HCT116 (cell line): Measurements from ENCODE around the gene SKI. TPM values are rescaled to one million over a fixed set of nuclear protein-coding genes. Genes with fewer than 3 reads are reported as not detected.

ENCODE experiments used
- ATAC-seq: fragments of 200-7000 bp; cut with Tn5 transposase; 2 replicates; pipeline ENCODE4 v1.9.1; 2020; ENCODE audit warnings: mild to moderate bottlenecking, moderate library complexity
- BruUV-seq: library from RNA; stranded (reverse); fragments of 400-500 nt; replicated peaks from 2 replicates; lab custom pipeline; 2021; lab: Mats Ljungman, UMichigan
- CTCF ChIA-PET: fragments of 300-600 bp; sonication (Branson Sonifier 250); formaldehyde crosslinking; loops from one replicate; lab custom pipeline; 2021; ENCODE audit warnings: antibody characterized with exemption; lab: Charles Lee
- POLR2A ChIA-PET: fragments of 300-600, 350-600 bp; sonication (Branson Sonifier 250); formaldehyde crosslinking; loops from one replicate; lab custom pipeline; 2021; ENCODE audit warnings: antibody characterized with exemption; lab: Charles Lee
- RAD21 ChIA-PET, 2 experiments: fragments of 300-600 bp; sonication (Branson Sonifier 250); formaldehyde crosslinking; loops; one replicate each; lab custom pipeline; 2023; ENCODE audit warnings: low total read pairs in 2 of 2; ENCODE audit not compliant: uncharacterized antibody in 2 of 2, unreplicated experiment in 2 of 2, low non-redundant PET in 1 of 2; lab: Charles Lee
- DNase-seq: peaks from one replicate; pipeline ENCODE4 v3.0.0-alpha.2; 2010; ENCODE audit warnings: low read depth, low spot score
- H2AFZ ChIP-seq: fragments of 200-600 bp; shearing (Covaris generic), sonication (generic); 2 replicates; pipeline ENCODE4 v1.6.1; 2017; ENCODE audit warnings: low read depth, mixed run types, mixed read lengths, antibody characterized with exemption, low read length; ENCODE audit not compliant: poor library complexity, severe bottlenecking
- H3K27ac ChIP-seq: 2 replicates; pipeline ENCODE4 v1.5.1; 2012; ENCODE audit warnings: low read depth, low read length
- H3K27me3 ChIP-seq: fragments of 200-600 bp; sonication (generic); 2 replicates; pipeline ENCODE4 v1.6.1; 2016; ENCODE audit warnings: mixed run types, low read length, mixed read lengths; ENCODE audit not compliant: insufficient read depth
- H3K36me3 ChIP-seq, 2 experiments: fragments of 200-500 bp in 1 of 2; fragments of 200-600 bp in 1 of 2; sonication (Bioruptor generic) in 1 of 2; sonication (generic) in 1 of 2; 2 replicates each; pipeline versions ENCODE4 v1.5.1 to v1.6.1; 2014 to 2016; ENCODE audit warnings: low read length in 2 of 2, inconsistent platforms in 1 of 2, mixed read lengths in 1 of 2, mixed run types in 1 of 2; ENCODE audit not compliant: insufficient read depth in 2 of 2, control insufficient read depth in 1 of 2
- H3K4me1 ChIP-seq, 2 experiments: fragments of 200-600 bp in 1 of 2; sonication (generic) in 1 of 2; 2 replicates each; pipeline versions ENCODE4 v1.5.1 to v1.6.1; 2012 to 2017; ENCODE audit warnings: low read length in 2 of 2, inconsistent platforms in 1 of 2, mild to moderate bottlenecking in 1 of 2, mixed read lengths in 1 of 2, mixed run types in 1 of 2, moderate library complexity in 1 of 2; ENCODE audit not compliant: insufficient read depth in 2 of 2, control insufficient read depth in 1 of 2
- H3K4me2 ChIP-seq: fragments of 200-600 bp; sonication (generic); 2 replicates; pipeline ENCODE4 v1.6.1; 2017; ENCODE audit warnings: mixed run types, low read length, mixed read lengths
- H3K4me3 ChIP-seq, 2 experiments: fragments of 200-600 bp in 1 of 2; sonication (generic) in 1 of 2; replicated peaks in 1 of 2; 2 replicates each; pipeline ENCODE4 v1.5.1; 2011 to 2016; ENCODE audit warnings: low read length in 2 of 2, control low read depth in 1 of 2, low read depth in 1 of 2, mild to moderate bottlenecking in 1 of 2, mixed read lengths in 1 of 2, mixed run types in 1 of 2
- H3K79me2 ChIP-seq: fragments of 200-600 bp; sonication (generic); 2 replicates; pipeline ENCODE4 v1.6.1; 2017; ENCODE audit warnings: mild to moderate bottlenecking, mixed run types, low read length, moderate library complexity, mixed read lengths; ENCODE audit not compliant: insufficient read depth
- H3K9ac ChIP-seq: fragments of 200-600 bp; sonication (generic); 2 replicates; pipeline ENCODE4 v1.6.1; 2016; ENCODE audit warnings: low read length, mixed read lengths
- H3K9me2 ChIP-seq: fragments of 200-600 bp; sonication (generic), shearing (Covaris generic); 2 replicates; pipeline ENCODE4 v1.6.1; 2017; ENCODE audit warnings: mixed run types, mild to moderate bottlenecking, moderate library complexity; ENCODE audit not compliant: insufficient read depth
- H3K9me3 ChIP-seq, 2 experiments: fragments of 200-500 bp in 1 of 2; fragments of 200-600 bp in 1 of 2; sonication (Bioruptor generic) in 1 of 2; sonication (generic) in 1 of 2; 2 replicates each; pipeline ENCODE4 v1.6.1; 2014 to 2017; ENCODE audit warnings: low read length in 2 of 2, mixed read lengths in 2 of 2, inconsistent platforms in 1 of 2, low read depth in 1 of 2, mild to moderate bottlenecking in 1 of 2, mixed run types in 1 of 2, moderate library complexity in 1 of 2; ENCODE audit not compliant: control insufficient read depth in 1 of 2, insufficient read depth in 1 of 2
- H4K20me1 ChIP-seq: fragments of 200-600 bp; sonication (generic), shearing (Covaris generic); 2 replicates; pipeline ENCODE4 v1.6.1; 2017; ENCODE audit warnings: mixed run types, mild to moderate bottlenecking, moderate library complexity; ENCODE audit not compliant: insufficient read depth
- CBX3 ChIP-seq: IDR thresholded peaks from 2 replicates; pipeline ENCODE4 v1.6.1; 2012; ENCODE audit warnings: low read depth
- CEBPB ChIP-seq: IDR thresholded peaks from 2 replicates; pipeline ENCODE4 v1.6.1; 2012; ENCODE audit warnings: low read depth
- CTCF ChIP-seq, 3 experiments: fragments of 200-600 bp in 1 of 3; sonication (generic) in 1 of 3; IDR thresholded peaks in 2 of 3; conservative IDR thresholded peaks in 1 of 3; 2 replicates each; pipeline ENCODE4 v1.5.1; 2012 to 2017; ENCODE audit warnings: low read depth in 2 of 3, low read length in 2 of 3, antibody characterized with exemption in 1 of 3, borderline replicate concordance in 1 of 3, control low read depth in 1 of 3, mild to moderate bottlenecking in 1 of 3, mixed read lengths in 1 of 3, mixed run types in 1 of 3, moderate library complexity in 1 of 3; ENCODE audit not compliant: insufficient read depth in 1 of 3
- EGR1 ChIP-seq: IDR thresholded peaks from 2 replicates; pipeline ENCODE4 v1.6.1; 2012; ENCODE audit warnings: low read depth
- ELF1 ChIP-seq: IDR thresholded peaks from 2 replicates; pipeline ENCODE4 v1.6.1; 2012; ENCODE audit warnings: low read depth, borderline replicate concordance
- EZH2 ChIP-seq: fragments of 200-600 bp; sonication (generic); IDR thresholded peaks from 2 replicates; pipeline ENCODE4 v1.6.1; 2017; ENCODE audit warnings: antibody characterized with exemption, mixed run types
- EZH2phosphoT487 ChIP-seq: fragments of 200-600 bp; IDR thresholded peaks from 2 replicates; pipeline ENCODE4 v1.6.1; 2018; ENCODE audit warnings: antibody characterized with exemption, borderline replicate concordance
- FOSL1 ChIP-seq: IDR thresholded peaks from 2 replicates; pipeline ENCODE4 v1.6.1; 2012; ENCODE audit warnings: low read depth
- JUND ChIP-seq: IDR thresholded peaks from 2 replicates; pipeline ENCODE4 v1.6.1; 2012
- POLR2A ChIP-seq: IDR thresholded peaks from 2 replicates; pipeline ENCODE4 v1.7.0; 2011; ENCODE audit warnings: borderline replicate concordance; ENCODE audit not compliant: insufficient read depth, insufficient read length; ENCODE audit errors: extremely low read depth
- POLR2AphosphoS5 ChIP-seq: IDR thresholded peaks from 2 replicates; pipeline ENCODE4 v1.6.1; 2011; ENCODE audit warnings: mild to moderate bottlenecking, low read depth, low read length, moderate library complexity
- REST ChIP-seq: IDR thresholded peaks from 2 replicates; pipeline ENCODE4 v1.6.1; 2012; ENCODE audit warnings: low read depth
- SRF ChIP-seq: IDR thresholded peaks from 2 replicates; pipeline ENCODE4 v1.6.1; 2012; ENCODE audit warnings: low read depth
- ZFX ChIP-seq: fragments of 450-650 bp; IDR thresholded peaks from 2 replicates; pipeline ENCODE4 v1.6.1; 2017
- ZNF274 ChIP-seq: fragments of 200-500 bp; sonication (Bioruptor generic); IDR thresholded peaks from 2 replicates; pipeline ENCODE4 v1.6.1; 2014; ENCODE audit warnings: mild to moderate bottlenecking, low read depth, low read length, inconsistent platforms
- intact Hi-C: fragments of 100-400 bp; cut with micrococcal nuclease; formaldehyde crosslinking; loops from 2 replicates; pipeline ENCODE4 v1.10.0; 2022
- total RNA-seq: library from RNA; stranded (reverse); gene quantifications from one replicate; pipeline ENCODE4 v1.2.1, GENCODE V29; 2021; ENCODE audit not compliant: unreplicated experiment
- TF ChIP-seq, protein P1 (sequence below): IDR thresholded peaks from 2 replicates; pipeline ENCODE4 v1.6.1; 2011; ENCODE audit warnings: mild to moderate bottlenecking, low read length, moderate library complexity; ENCODE audit not compliant: insufficient replicate concordance; ENCODE audit errors: extremely low read depth

The SKI gene
- total RNA-seq, 1 experiment from 2014 or later = 56.2 TPM

GRCh38 chr1:2287649-2288048 lies 59.5 kb downstream of the SKI start:
- Histone ChIP-seq H3K27ac (no peak overlapping the region), H3K9me2 (no peaks in the 10 kb centered on the region), H3K4me3 (no peak overlapping the region), H3K9me3 (no peaks in the 10 kb centered on the region), H3K79me2 (peaks cover 97% of the 10 kb centered on the region), H3K9ac (no peak overlapping the region), H4K20me1 (peaks cover 8% of the 10 kb centered on the region; the same call in 1 of the 2 replicates), H3K36me3 (no peaks in the 10 kb centered on the region), H3K4me2 (no peak overlapping the region), H2AFZ (no peak overlapping the region), H3K27me3 (no peaks in the 10 kb centered on the region), H3K4me1 (no peaks in the 10 kb centered on the region)
- POLR2A ChIA-PET = no interaction called here
- ATAC-seq (no peak), DNase-seq (no peak)
- RAD21 ChIA-PET = no interaction called here
- no peak for TF ChIP-seq POLR2AphosphoS5
- no peak for TF ChIP-seq EZH2phosphoT487
- TF ChIP-seq CBX3 = no peak
- no peak for TF ChIP-seq CEBPB
- no peak for TF ChIP-seq SRF
- no peak for TF ChIP-seq FOSL1
- TF ChIP-seq EGR1 = no peak
- no peak for TF ChIP-seq REST
- no peak for TF ChIP-seq CTCF (IDR thresholded peaks at IDR 0.05 in 2 of 3, conservative IDR thresholded peaks at IDR 0.05 in 1 of 3; ENCODE audit: borderline replicate concordance in 1 of 3, insufficient read depth in 1 of 3, low read depth in 2 of 3, low read length in 2 of 3)
- TF ChIP-seq, protein P1, sequence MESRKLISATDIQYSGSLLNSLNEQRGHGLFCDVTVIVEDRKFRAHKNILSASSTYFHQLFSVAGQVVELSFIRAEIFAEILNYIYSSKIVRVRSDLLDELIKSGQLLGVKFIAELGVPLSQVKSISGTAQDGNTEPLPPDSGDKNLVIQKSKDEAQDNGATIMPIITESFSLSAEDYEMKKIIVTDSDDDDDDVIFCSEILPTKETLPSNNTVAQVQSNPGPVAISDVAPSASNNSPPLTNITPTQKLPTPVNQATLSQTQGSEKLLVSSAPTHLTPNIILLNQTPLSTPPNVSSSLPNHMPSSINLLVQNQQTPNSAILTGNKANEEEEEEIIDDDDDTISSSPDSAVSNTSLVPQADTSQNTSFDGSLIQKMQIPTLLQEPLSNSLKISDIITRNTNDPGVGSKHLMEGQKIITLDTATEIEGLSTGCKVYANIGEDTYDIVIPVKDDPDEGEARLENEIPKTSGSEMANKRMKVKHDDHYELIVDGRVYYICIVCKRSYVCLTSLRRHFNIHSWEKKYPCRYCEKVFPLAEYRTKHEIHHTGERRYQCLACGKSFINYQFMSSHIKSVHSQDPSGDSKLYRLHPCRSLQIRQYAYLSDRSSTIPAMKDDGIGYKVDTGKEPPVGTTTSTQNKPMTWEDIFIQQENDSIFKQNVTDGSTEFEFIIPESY = no peak
- TF ChIP-seq POLR2A = no peak
- TF ChIP-seq ZNF274 = no peak
- TF ChIP-seq EZH2 = no peak
- no peak for TF ChIP-seq JUND
- no peak for TF ChIP-seq ZFX
- no peak for TF ChIP-seq ELF1
- intact Hi-C loops = no loop called here
- no TSS peak for BruUV-seq
- CTCF ChIA-PET = no interaction called here
